Neural progenitor cell (in vitro differentiated cells): Measurements from ENCODE around the gene ENTPD2.

ENCODE experiments used
- CTCF ChIP-seq: fragments of 200-600 bp; sonication (generic); IDR thresholded peaks from 2 replicates; pipeline ENCODE4 v1.5.1; 2017; ENCODE audit warnings: antibody characterized with exemption, mild to moderate bottlenecking
- EZH2 ChIP-seq: fragments of 200-600 bp; sonication (generic); IDR thresholded peaks from 2 replicates; pipeline ENCODE4 v1.6.1; 2017; ENCODE audit warnings: antibody characterized with exemption, mild to moderate bottlenecking, moderate library complexity

- TF ChIP-seq EZH2 = no peak
- no peak for TF ChIP-seq CTCF
Observed at GRCh38 chr9:137064880-137065164, 11.0 kb upstream of the ENTPD2 start.
